SJSA1 (cell line): Measurements from ENCODE around the gene ZNF785. TPM values are rescaled to one million over a fixed set of nuclear protein-coding genes. Genes with fewer than 3 reads are reported as not detected.
"Not testable (repeated sequence)": the region's sequence is repeated elsewhere in the genome, so short reads cannot be mapped to it uniquely, and the experiment has no call there.

Source experiments
- DNase-seq, 2 experiments: peaks; one replicate each; pipeline ENCODE4 v3.0.0-alpha.2; 2015 to 2020; ENCODE audit warnings: low spot score in 2 of 2, low read depth in 1 of 2
- H3K27ac ChIP-seq: fragments of 250-450 bp; sonication (Bioruptor Pico); 2 replicates; pipeline ENCODE4 v1.5.1; 2020; ENCODE audit warnings: mild to moderate bottlenecking, moderate library complexity
- H3K27me3 ChIP-seq: fragments of 250-450 bp; sonication (Bioruptor Pico); replicated peaks from 2 replicates; pipeline ENCODE4 v1.5.1; 2020; ENCODE audit warnings: mild to moderate bottlenecking, moderate library complexity
- H3K36me3 ChIP-seq: fragments of 250-450 bp; sonication (Bioruptor Pico); 2 replicates; pipeline ENCODE4 v1.5.1; 2020; ENCODE audit warnings: mild to moderate bottlenecking
- H3K4me1 ChIP-seq: fragments of 250-450 bp; sonication (Bioruptor Pico); replicated peaks from 2 replicates; pipeline ENCODE4 v1.6.1; 2021; ENCODE audit warnings: mild to moderate bottlenecking
- H3K4me3 ChIP-seq: fragments of 250-450 bp; sonication (Bioruptor Pico); 2 replicates; pipeline ENCODE4 v1.5.1; 2020; ENCODE audit warnings: mild to moderate bottlenecking
- H3K9me3 ChIP-seq: fragments of 250-450 bp; sonication (Bioruptor Pico); replicated peaks from 2 replicates; pipeline ENCODE4 v1.5.1; 2020; ENCODE audit warnings: mild to moderate bottlenecking
- total RNA-seq: library from RNA; depleted of rRNA; stranded (reverse); fragments of >200 nt; shearing (Covaris generic); gene quantifications from 2 replicates; pipeline ENCODE4 v1.2.3, GENCODE V29; 2014; rRNA removed

The ZNF785 gene
- total RNA-seq: 4.6 and 6.8 TPM in 2 replicates

- Histone ChIP-seq H3K27ac (peak within 1 kb of the TSS; percentile 70), H3K9me3 (no peaks in the 10 kb centered on the region), H3K36me3 (peaks cover 53% of the 10 kb centered on the region), H3K4me3 (peak within 1 kb of the TSS; percentile 65), H3K27me3 (no peaks in the 10 kb centered on the region), H3K4me1 (peaks cover 12% of the 10 kb centered on the region)
- DNase-seq: peak; percentile 98 to 99
These were observed at the start of gene ZNF785 for GRCh38 chr16:30585400-30586191. Gene ZNF785, minus strand, starts transcription at chr16:30585697. Its CDS starts 86 bp downstream, at chr16:30585611.

- no peaks in the 10 kb centered on the region for H3K36me3 ChIP-seq
- peak overlapping the region; percentile 24; the same call in 1 of the 2 replicates for H3K27ac ChIP-seq
- H3K4me1 ChIP-seq: peaks cover 10% of the 10 kb centered on the region
- peak overlapping the region; percentile 52 for H3K4me3 ChIP-seq
- no peaks in the 10 kb centered on the region for H3K27me3 ChIP-seq
- DNase-seq: no peak
- H3K9me3 ChIP-seq: no peaks in the 10 kb centered on the region; the same call in 1 of the 2 replicates
These were observed 48.0 kb upstream of the ZNF785 start for GRCh38 chr16:30633526-30633925.

GRCh38 chr16:30632454-30632853 is 47.0 kb upstream of the ZNF785 start:
- not testable (repeated sequence) for H3K9me3 ChIP-seq, H3K36me3 ChIP-seq, DNase-seq, H3K4me3 ChIP-seq, H3K27me3 ChIP-seq, H3K27ac ChIP-seq
- peaks cover 11% of the 10 kb centered on the region for H3K4me1 ChIP-seq

DNA sequence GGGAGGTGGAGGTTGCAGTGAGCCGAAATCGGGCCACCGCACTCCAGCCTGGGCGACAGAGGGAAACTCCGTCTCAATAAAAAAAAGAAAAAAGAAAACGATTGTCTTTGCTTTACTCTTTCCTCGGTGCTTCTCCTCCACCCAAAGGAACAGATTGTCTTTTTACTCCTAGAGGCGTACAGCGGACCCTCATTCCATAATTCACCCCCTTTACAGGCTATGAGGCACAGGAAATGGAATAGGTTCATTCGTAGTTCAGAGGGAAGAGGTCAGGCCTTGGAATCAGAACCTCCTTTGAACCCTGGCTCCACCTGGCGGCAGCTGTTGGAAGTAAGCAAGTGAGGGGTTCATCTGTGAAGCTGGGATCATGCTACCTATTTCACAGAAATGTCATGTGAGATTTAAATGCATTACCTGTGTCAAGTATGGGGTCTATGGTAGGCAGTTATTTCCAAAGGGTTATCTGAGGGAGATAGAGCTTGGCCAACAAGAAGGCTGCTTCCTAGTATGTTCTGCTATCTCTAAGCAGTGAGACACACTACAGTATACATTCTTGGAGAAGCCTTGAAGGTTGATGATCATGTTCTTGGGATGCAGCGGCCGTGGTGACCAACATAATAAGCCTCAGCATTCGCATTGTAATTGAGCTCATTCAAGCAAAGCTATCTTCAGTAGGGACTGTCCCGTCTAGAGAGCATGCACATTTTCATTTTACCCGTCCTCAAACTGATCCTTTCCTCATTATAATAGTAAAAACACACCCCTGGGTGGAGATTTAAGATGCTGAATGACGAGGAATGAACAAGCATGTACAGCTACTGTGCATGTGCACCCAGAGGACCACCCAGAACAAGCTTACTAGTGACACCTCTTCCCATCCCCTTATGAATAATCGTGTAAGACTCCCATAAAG is 43.4 kb upstream of the ZNF785 start:
- Histone ChIP-seq H3K36me3 (no peaks in the 10 kb centered on the region), H3K27ac (no peak overlapping the region), H3K4me3 (no peak overlapping the region), H3K4me1 (peaks cover 9% of the 10 kb centered on the region), H3K9me3 (no peaks in the 10 kb centered on the region; the same call in 1 of the 2 replicates), H3K27me3 (no peaks in the 10 kb centered on the region)
- DNase-seq: peak; percentile 54 to 81

- Histone ChIP-seq H3K4me1 (peaks cover 9% of the 10 kb centered on the region), H3K36me3 (no peaks in the 10 kb centered on the region), H3K27ac (no peak overlapping the region), H3K4me3 (no peak overlapping the region), H3K27me3 (no peaks in the 10 kb centered on the region), H3K9me3 (no peaks in the 10 kb centered on the region; the same call in 1 of the 2 replicates)
- no peak for DNase-seq
These were observed 40.7 kb upstream of the ZNF785 start for GRCh38 chr16:30626236-30626635.

DNA sequence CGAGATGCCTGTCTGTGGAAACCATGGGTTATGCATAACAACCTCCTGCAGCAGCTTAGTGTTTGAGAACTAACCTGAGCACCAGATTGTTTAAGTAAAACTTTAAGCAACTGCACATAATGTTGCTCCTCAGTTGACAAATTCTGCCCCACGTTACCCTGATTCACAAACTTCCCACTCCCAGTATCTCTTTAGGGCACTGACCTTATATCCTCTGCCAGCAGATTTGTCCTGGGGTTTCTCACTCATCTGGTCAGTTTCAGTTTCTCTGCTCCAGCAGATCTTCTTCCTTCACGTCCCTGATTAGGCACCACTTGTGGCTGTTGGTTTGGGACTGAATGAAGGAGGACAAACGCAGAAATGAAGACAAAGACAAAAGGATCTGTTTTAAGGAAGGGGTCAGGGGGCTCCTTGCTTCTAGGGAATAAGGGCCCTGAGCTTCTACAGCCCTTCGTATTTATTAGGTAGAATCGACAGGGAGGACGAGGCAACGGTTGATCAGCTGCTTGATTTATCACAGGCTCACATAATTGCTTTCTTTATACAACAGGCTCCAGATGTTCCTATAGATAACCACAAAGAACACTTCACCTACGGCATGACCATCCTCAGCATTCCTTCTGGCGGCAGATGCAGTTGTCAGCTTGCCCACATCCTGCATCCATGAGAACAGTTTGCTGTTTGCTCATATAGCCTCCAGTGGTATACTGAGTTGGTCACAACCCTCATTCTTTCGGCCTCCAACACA is 38.2 kb upstream of the ZNF785 start:
- Histone ChIP-seq H3K9me3 (no peaks in the 10 kb centered on the region; the same call in 1 of the 2 replicates), H3K4me1 (peaks cover 3% of the 10 kb centered on the region), H3K36me3 (no peaks in the 10 kb centered on the region), H3K4me3 (no peak overlapping the region), H3K27ac (no peak overlapping the region), H3K27me3 (no peaks in the 10 kb centered on the region)
- no peak for DNase-seq

DNA sequence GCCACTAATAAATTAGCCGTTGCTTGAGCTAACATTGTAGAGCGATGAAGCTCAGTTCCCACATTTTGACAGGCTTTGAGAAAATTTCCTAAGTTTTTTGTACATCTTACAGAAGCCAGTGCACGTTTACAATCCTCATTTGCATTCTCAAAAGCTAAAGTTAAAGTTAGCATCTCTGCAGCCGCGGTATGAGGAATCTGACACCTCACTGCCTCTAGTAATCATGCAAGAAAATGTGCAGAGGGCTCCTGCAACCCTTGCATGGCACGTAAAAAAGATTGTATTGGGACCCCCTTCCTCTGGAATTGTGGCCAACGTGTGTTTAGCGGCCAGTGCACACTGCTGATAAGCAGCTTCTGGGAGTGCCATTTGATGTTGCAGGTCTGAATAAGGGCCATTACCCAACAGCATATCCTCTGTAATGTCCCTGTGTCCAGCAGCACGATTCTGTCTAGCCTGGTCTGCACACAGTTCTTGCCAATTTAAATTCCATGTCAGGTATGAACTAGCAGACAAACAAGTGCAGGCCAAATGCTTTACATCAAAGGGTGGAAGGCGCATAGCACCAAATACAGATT is 37.0 kb upstream of the ZNF785 start:
- no peak overlapping the region for H3K4me3 ChIP-seq
- no peaks in the 10 kb centered on the region for H3K27me3 ChIP-seq
- no peaks in the 10 kb centered on the region; the same call in 1 of the 2 replicates for H3K9me3 ChIP-seq
- H3K36me3 ChIP-seq: no peaks in the 10 kb centered on the region
- no peak overlapping the region for H3K27ac ChIP-seq
- H3K4me1 ChIP-seq: no peaks in the 10 kb centered on the region
- DNase-seq: no peak

DNA sequence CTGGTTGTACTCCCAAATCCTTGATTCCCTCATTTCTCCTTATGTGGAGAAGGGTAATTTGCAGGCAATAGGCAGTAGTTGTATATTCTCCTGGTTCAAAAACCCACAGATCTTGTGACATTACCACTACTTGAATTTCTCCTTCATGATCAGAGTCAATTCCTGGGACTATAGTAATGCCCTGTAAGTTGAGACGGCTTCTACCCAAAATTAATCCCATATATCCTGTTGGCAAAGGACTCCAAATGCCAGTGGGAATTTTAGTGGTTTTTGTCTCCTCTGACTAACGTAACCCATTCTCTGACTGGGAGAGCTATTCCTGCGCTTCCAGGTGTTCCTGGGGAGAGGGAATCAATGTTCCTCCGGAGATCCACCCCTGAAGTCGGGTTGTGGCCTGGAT is 36.3 kb upstream of the ZNF785 start:
- no peak for DNase-seq
- Histone ChIP-seq H3K27me3 (no peaks in the 10 kb centered on the region), H3K36me3 (no peaks in the 10 kb centered on the region), H3K4me3 (no peak overlapping the region), H3K9me3 (no peaks in the 10 kb centered on the region; the same call in 1 of the 2 replicates), H3K27ac (no peak overlapping the region), H3K4me1 (no peaks in the 10 kb centered on the region)

- Histone ChIP-seq H3K9me3 (peaks cover 4% of the 10 kb centered on the region; the same call in 1 of the 2 replicates), H3K27me3 (no peaks in the 10 kb centered on the region), H3K36me3 (no peaks in the 10 kb centered on the region), H3K27ac (no peak overlapping the region), H3K4me3 (no peak overlapping the region), H3K4me1 (no peaks in the 10 kb centered on the region)
- DNase-seq: no peak
These were observed 34.7 kb upstream of the ZNF785 start for GRCh38 chr16:30620169-30620568.

- Histone ChIP-seq H3K27ac (no peak overlapping the region), H3K4me1 (no peaks in the 10 kb centered on the region), H3K27me3 (no peaks in the 10 kb centered on the region), H3K36me3 (no peaks in the 10 kb centered on the region), H3K9me3 (peaks cover 4% of the 10 kb centered on the region; the same call in 1 of the 2 replicates), H3K4me3 (no peak overlapping the region)
- no peak for DNase-seq
These were observed 34.1 kb upstream of the ZNF785 start for GRCh38 chr16:30619638-30620037.

DNA sequence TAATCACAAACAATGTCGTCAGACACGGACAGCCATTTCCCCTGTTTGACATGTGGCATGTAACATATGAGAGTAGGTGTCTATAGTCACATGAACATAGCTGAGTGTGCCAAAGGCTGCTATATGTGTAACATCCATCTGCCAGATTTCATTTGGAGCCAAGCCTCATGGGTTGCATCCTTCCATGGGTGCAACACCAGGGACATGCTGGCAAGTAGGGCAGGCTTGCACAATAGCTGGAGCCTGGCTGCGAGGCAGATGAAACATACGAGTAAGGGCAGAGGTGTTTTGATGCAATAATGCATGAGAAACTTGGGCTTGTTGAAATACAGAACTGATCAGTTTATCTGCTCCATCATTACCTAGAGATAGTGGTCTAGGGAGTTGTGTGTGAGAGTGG is 33.7 kb upstream of the ZNF785 start:
- H3K4me3 ChIP-seq: no peak overlapping the region
- no peak overlapping the region for H3K27ac ChIP-seq
- peaks cover 4% of the 10 kb centered on the region; the same call in 1 of the 2 replicates for H3K9me3 ChIP-seq
- H3K4me1 ChIP-seq: no peaks in the 10 kb centered on the region
- H3K36me3 ChIP-seq: no peaks in the 10 kb centered on the region
- no peak for DNase-seq
- no peaks in the 10 kb centered on the region for H3K27me3 ChIP-seq

- Histone ChIP-seq H3K27ac (no peak overlapping the region), H3K36me3 (no peaks in the 10 kb centered on the region), H3K4me1 (no peaks in the 10 kb centered on the region), H3K9me3 (peaks cover 4% of the 10 kb centered on the region; the same call in 1 of the 2 replicates), H3K4me3 (no peak overlapping the region), H3K27me3 (no peaks in the 10 kb centered on the region)
- no peak for DNase-seq
These were observed 30.0 kb upstream of the ZNF785 start for GRCh38 chr16:30615358-30616091.
